Measurements from ENCODE around the gene GNL3.

- TF ChIP-seq CTCF (IDR thresholded peaks at IDR 0.05; ENCODE audit: extremely low read depth in 1 of 2, insufficient read depth in 1 of 2, low read depth in 1 of 2, low read length in 2 of 2) = no peak
- no peak for TF ChIP-seq POLR2AphosphoS5 (IDR thresholded peaks at IDR 0.05; ENCODE audit: insufficient read depth, low read depth, low read length)
- no peak for TF ChIP-seq POLR2A (IDR thresholded peaks at IDR 0.05; ENCODE audit: low read depth, low read length)
- no peak for TF ChIP-seq MAX (IDR thresholded peaks at IDR 0.05; ENCODE audit: insufficient read depth, insufficient read length)
- no peak for TF ChIP-seq GATA2 (IDR thresholded peaks at IDR 0.05; ENCODE audit: insufficient read depth, insufficient read length, low read depth, low read length)
Observed at GRCh38 chr3:52743152-52743551, 57.3 kb downstream of the GNL3 start.

Data from endothelial cell of umbilical vein (primary cell).